GM23338 (cell line): ENCODE data around the gene CCDC174. TPM values are rescaled to one million over a fixed set of nuclear protein-coding genes. Genes with fewer than 3 reads are reported as not detected.

Experiments used
- ATAC-seq: fragments of 200-7000 bp; cut with Tn5 transposase; 3 replicates; pipeline ENCODE4 v1.9.1; 2020
- DNase-seq: peaks from one replicate; pipeline ENCODE4 v3.0.0-alpha.2; 2015; ENCODE audit warnings: low spot score
- H2AFZ ChIP-seq: fragments of 200-600 bp; sonication (generic); 2 replicates; pipeline ENCODE4 v1.8.0; 2016; ENCODE audit warnings: antibody characterized with exemption, mild to moderate bottlenecking, moderate library complexity
- H3F3A ChIP-seq: fragments of 200-600 bp; sonication (generic); replicated peaks from 2 replicates; pipeline ENCODE4 v1.8.0; 2017; ENCODE audit warnings: antibody characterized with exemption, mixed run types, low read depth
- H3K27ac ChIP-seq: fragments of 200-600 bp; sonication (generic); 2 replicates; pipeline ENCODE4 v1.6.1; 2016; ENCODE audit warnings: low read depth
- H3K27me3 ChIP-seq: fragments of 200-600 bp; sonication (generic); 2 replicates; pipeline ENCODE4 v1.8.0; 2016; ENCODE audit warnings: mild to moderate bottlenecking, mixed run types, moderate library complexity; ENCODE audit not compliant: insufficient read depth
- H3K36me3 ChIP-seq: fragments of 200-600 bp; sonication (generic); 2 replicates; pipeline ENCODE4 v1.8.0; 2016; ENCODE audit warnings: mild to moderate bottlenecking; ENCODE audit not compliant: insufficient read depth
- H3K4me1 ChIP-seq: fragments of 200-600 bp; sonication (generic); 2 replicates; pipeline ENCODE4 v1.8.0; 2016; ENCODE audit warnings: mild to moderate bottlenecking, moderate library complexity; ENCODE audit not compliant: insufficient read depth
- H3K4me2 ChIP-seq: fragments of 200-600 bp; sonication (generic); 2 replicates; pipeline ENCODE4 v1.7.1; 2017; ENCODE audit warnings: mixed run types
- H3K4me3 ChIP-seq: fragments of 200-600 bp; sonication (generic); 2 replicates; pipeline ENCODE4 v1.6.1; 2016; ENCODE audit warnings: mixed run types
- H3K79me2 ChIP-seq: fragments of 200-600 bp; sonication (generic); replicated peaks from 2 replicates; pipeline ENCODE4 v1.8.0; 2017; ENCODE audit warnings: mild to moderate bottlenecking; ENCODE audit not compliant: insufficient read depth
- H3K9me2 ChIP-seq: fragments of 200-600 bp; sonication (generic); 2 replicates; pipeline ENCODE4 v1.8.0; 2017; ENCODE audit not compliant: insufficient read depth
- H4K20me1 ChIP-seq: fragments of 200-600 bp; sonication (generic); replicated peaks from 2 replicates; pipeline ENCODE4 v1.8.0; 2017; ENCODE audit warnings: mild to moderate bottlenecking; ENCODE audit not compliant: insufficient read depth
- H3K27ac Mint-ChIP-seq: 2 replicates; pipeline ENCODE4 v1.8.0; 2020; ENCODE audit warnings: inconsistent platforms, mild to moderate bottlenecking, moderate library complexity, mixed read lengths
- H3K27me3 Mint-ChIP-seq: 3 replicates; pipeline ENCODE4 v1.8.0; 2022; ENCODE audit warnings: low read depth, mild to moderate bottlenecking, moderate library complexity, mixed read lengths, inconsistent platforms; ENCODE audit not compliant: insufficient read depth, poor library complexity
- H3K36me3 Mint-ChIP-seq: 3 replicates; pipeline ENCODE4 v1.8.0; 2021; ENCODE audit warnings: low read depth, mild to moderate bottlenecking, inconsistent platforms, moderate library complexity, mixed read lengths
- H3K4me1 Mint-ChIP-seq: 3 replicates; pipeline ENCODE4 v1.8.0; 2020; ENCODE audit warnings: mild to moderate bottlenecking, inconsistent platforms, mixed read lengths
- H3K4me3 Mint-ChIP-seq: 3 replicates; pipeline ENCODE4 v1.8.0; 2021; ENCODE audit warnings: moderate library complexity, mild to moderate bottlenecking, inconsistent platforms, mixed read lengths
- H3K9me3 Mint-ChIP-seq: 3 replicates; pipeline ENCODE4 v1.8.0; 2020; ENCODE audit warnings: moderate library complexity, mild to moderate bottlenecking, inconsistent platforms, mixed read lengths
- EZH2 ChIP-seq: fragments of 200-600 bp; sonication (generic); IDR thresholded peaks from one replicate; pipeline ENCODE4 v1.8.0; 2017; ENCODE audit warnings: antibody characterized with exemption, mild to moderate bottlenecking, low read depth; ENCODE audit not compliant: unreplicated experiment
- EZH2phosphoT487 ChIP-seq: fragments of 200-600 bp; sonication (generic); IDR thresholded peaks from one replicate; pipeline ENCODE4 v1.8.1; 2018; ENCODE audit warnings: antibody characterized with exemption; ENCODE audit not compliant: unreplicated experiment
- POLR2AphosphoS5 ChIP-seq: IDR thresholded peaks from 2 replicates; pipeline ENCODE4 v1.6.1; 2016; ENCODE audit warnings: antibody characterized with exemption, low read depth
- STAT1 ChIP-seq: IDR thresholded peaks from one replicate; pipeline ENCODE4 v1.6.1; 2016; ENCODE audit warnings: antibody characterized with exemption; ENCODE audit not compliant: unreplicated experiment
- ZNF331 ChIP-seq: fragments of 250-450 bp; sonication (Bioruptor Pico); IDR thresholded peaks from 2 replicates; pipeline ENCODE4 v1.5.0; 2020; ENCODE audit warnings: low read depth, mild to moderate bottlenecking, moderate library complexity
- polyA plus RNA-seq: library from polyadenylated mRNA; unstranded; fragments of >200 nt; fragmentation: Nextera tagmentation; extraction: Ambion mirVana; gene quantifications from 2 replicates; pipeline ENCODE4 v1.2.1, GENCODE V29; 2016
- total RNA-seq: library from RNA; depleted of rRNA; stranded (reverse); fragments of >200 nt; shearing (Covaris generic); gene quantifications from 2 replicates; pipeline ENCODE4 v1.2.3, GENCODE V29; 2014
- TF ChIP-seq, protein P1 (sequence below): IDR thresholded peaks from 2 replicates; pipeline ENCODE4 v1.6.1; 2016; ENCODE audit warnings: antibody characterized with exemption
- TF ChIP-seq, protein P2 (sequence below), 2 experiments: fragments of 200-600 bp in 1 of 2; sonication (generic) in 1 of 2; conservative IDR thresholded peaks; 2 replicates each; pipeline versions ENCODE4 v1.5.1 to v1.6.1; 2016 to 2017; ENCODE audit warnings: antibody characterized with exemption in 2 of 2, low read depth in 2 of 2, mild to moderate bottlenecking in 2 of 2, moderate library complexity in 1 of 2
- TF ChIP-seq, protein P3 (sequence below): IDR thresholded peaks from one replicate; pipeline ENCODE4 v1.6.1; 2018; ENCODE audit warnings: antibody characterized with exemption; ENCODE audit not compliant: unreplicated experiment

CCDC174 gene
- total and polyA plus RNA-seq, 2 experiments from 2014 or later = 11.2 to 46.3 TPM

DNA sequence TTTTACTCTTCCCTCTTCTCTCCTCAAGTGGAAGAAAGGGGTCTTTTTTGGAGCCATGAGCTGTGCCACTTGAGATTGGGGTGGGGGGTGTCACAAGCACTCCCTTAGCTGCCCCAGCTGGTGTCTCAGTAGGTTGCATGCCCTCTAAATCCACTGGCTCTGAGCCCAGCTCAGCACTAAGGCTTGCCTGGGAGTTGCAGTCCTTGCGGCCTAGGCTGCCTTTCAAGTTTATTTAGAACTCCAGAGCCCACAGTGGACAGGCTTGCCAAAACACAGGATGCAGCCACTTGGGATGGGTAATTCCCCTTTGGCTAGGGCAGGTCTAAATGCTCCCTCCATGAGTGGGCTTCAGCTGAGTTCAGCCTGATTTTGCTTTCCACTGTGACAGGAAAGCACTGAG lies 48.1 kb downstream of the CCDC174 start:
- Mint-ChIP-seq H3K36me3 (no peaks in the 10 kb centered on the region), H3K27ac (no peak overlapping the region), H3K9me3 (no peaks in the 10 kb centered on the region), H3K27me3 (peaks cover 2% of the 10 kb centered on the region), H3K4me3 (no peak overlapping the region), H3K4me1 (no peaks in the 10 kb centered on the region)
- DNase-seq (no peak), ATAC-seq (no peak)
- Histone ChIP-seq H4K20me1 (no peaks in the 10 kb centered on the region; the same call in 1 of the 2 replicates), H3F3A (no peaks in the 10 kb centered on the region), H3K27ac (no peak overlapping the region), H3K36me3 (no peaks in the 10 kb centered on the region), H3K4me1 (no peaks in the 10 kb centered on the region), H3K27me3 (no peaks in the 10 kb centered on the region), H3K4me2 (no peak overlapping the region), H3K9me2 (no peaks in the 10 kb centered on the region), H3K4me3 (no peak overlapping the region), H2AFZ (no peak overlapping the region), H3K79me2 (no peaks in the 10 kb centered on the region)
- TF ChIP-seq, protein P1, sequence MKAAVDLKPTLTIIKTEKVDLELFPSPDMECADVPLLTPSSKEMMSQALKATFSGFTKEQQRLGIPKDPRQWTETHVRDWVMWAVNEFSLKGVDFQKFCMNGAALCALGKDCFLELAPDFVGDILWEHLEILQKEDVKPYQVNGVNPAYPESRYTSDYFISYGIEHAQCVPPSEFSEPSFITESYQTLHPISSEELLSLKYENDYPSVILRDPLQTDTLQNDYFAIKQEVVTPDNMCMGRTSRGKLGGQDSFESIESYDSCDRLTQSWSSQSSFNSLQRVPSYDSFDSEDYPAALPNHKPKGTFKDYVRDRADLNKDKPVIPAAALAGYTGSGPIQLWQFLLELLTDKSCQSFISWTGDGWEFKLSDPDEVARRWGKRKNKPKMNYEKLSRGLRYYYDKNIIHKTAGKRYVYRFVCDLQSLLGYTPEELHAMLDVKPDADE = no peak
- TF ChIP-seq POLR2AphosphoS5 (no peak), ZNF331 (CRISPR knock-in tag) (no peak)

DNA sequence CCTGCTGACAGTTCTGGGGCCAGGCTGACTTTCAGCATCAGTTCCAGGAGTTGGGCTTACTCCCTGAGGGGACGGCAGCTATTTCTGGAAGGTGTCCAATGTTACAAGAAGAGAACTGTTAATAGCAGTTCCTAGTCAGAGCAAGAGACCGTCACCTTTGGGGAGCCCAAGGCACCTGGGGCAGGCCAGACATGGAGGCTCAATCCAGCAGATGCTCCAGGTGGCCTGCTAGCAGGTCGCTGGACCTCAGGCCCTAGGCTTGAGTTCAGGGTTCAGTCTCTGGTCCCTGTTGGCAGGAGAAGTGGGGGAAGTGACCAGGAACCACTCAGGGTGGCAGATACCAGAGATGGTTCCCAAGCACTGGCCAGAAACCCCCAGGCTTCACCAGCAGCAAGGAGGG lies 49.3 kb downstream of the CCDC174 start:
- H3K36me3 ChIP-seq = no peaks in the 10 kb centered on the region
- no peaks in the 10 kb centered on the region for H3K4me1 Mint-ChIP-seq
- H3K36me3 Mint-ChIP-seq = no peaks in the 10 kb centered on the region
- H3K4me2 ChIP-seq = no peak overlapping the region
- no peak overlapping the region for H3K27ac Mint-ChIP-seq
- ATAC-seq (no peak), DNase-seq (no peak)
- no peaks in the 10 kb centered on the region for H3K79me2 ChIP-seq
- H3K4me3 ChIP-seq = no peak overlapping the region
- no peaks in the 10 kb centered on the region for H3K27me3 ChIP-seq
- H3K27ac ChIP-seq = no peak overlapping the region
- no peaks in the 10 kb centered on the region for H3K9me2 ChIP-seq
- no peaks in the 10 kb centered on the region for H3F3A ChIP-seq
- H3K4me3 Mint-ChIP-seq = no peak overlapping the region
- no peaks in the 10 kb centered on the region for H4K20me1 ChIP-seq
- H3K9me3 Mint-ChIP-seq = no peaks in the 10 kb centered on the region
- H3K4me1 ChIP-seq = no peaks in the 10 kb centered on the region
- H3K27me3 Mint-ChIP-seq = peaks cover 2% of the 10 kb centered on the region
- TF ChIP-seq, protein P2, sequence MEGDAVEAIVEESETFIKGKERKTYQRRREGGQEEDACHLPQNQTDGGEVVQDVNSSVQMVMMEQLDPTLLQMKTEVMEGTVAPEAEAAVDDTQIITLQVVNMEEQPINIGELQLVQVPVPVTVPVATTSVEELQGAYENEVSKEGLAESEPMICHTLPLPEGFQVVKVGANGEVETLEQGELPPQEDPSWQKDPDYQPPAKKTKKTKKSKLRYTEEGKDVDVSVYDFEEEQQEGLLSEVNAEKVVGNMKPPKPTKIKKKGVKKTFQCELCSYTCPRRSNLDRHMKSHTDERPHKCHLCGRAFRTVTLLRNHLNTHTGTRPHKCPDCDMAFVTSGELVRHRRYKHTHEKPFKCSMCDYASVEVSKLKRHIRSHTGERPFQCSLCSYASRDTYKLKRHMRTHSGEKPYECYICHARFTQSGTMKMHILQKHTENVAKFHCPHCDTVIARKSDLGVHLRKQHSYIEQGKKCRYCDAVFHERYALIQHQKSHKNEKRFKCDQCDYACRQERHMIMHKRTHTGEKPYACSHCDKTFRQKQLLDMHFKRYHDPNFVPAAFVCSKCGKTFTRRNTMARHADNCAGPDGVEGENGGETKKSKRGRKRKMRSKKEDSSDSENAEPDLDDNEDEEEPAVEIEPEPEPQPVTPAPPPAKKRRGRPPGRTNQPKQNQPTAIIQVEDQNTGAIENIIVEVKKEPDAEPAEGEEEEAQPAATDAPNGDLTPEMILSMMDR (conservative IDR thresholded peaks at IDR 0.05; ENCODE audit: low read depth in 2 of 2) = no peak
- no peak for TF ChIP-seq POLR2AphosphoS5
- TF ChIP-seq STAT1 = no peak
- no peak for TF ChIP-seq EZH2
- no peak for TF ChIP-seq EZH2phosphoT487
- no peak for TF ChIP-seq ZNF331 (CRISPR knock-in tag)
- TF ChIP-seq, protein P3, sequence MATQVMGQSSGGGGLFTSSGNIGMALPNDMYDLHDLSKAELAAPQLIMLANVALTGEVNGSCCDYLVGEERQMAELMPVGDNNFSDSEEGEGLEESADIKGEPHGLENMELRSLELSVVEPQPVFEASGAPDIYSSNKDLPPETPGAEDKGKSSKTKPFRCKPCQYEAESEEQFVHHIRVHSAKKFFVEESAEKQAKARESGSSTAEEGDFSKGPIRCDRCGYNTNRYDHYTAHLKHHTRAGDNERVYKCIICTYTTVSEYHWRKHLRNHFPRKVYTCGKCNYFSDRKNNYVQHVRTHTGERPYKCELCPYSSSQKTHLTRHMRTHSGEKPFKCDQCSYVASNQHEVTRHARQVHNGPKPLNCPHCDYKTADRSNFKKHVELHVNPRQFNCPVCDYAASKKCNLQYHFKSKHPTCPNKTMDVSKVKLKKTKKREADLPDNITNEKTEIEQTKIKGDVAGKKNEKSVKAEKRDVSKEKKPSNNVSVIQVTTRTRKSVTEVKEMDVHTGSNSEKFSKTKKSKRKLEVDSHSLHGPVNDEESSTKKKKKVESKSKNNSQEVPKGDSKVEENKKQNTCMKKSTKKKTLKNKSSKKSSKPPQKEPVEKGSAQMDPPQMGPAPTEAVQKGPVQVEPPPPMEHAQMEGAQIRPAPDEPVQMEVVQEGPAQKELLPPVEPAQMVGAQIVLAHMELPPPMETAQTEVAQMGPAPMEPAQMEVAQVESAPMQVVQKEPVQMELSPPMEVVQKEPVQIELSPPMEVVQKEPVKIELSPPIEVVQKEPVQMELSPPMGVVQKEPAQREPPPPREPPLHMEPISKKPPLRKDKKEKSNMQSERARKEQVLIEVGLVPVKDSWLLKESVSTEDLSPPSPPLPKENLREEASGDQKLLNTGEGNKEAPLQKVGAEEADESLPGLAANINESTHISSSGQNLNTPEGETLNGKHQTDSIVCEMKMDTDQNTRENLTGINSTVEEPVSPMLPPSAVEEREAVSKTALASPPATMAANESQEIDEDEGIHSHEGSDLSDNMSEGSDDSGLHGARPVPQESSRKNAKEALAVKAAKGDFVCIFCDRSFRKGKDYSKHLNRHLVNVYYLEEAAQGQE = no peak
- no peak overlapping the region for H2AFZ ChIP-seq
